Hepatocyte (in vitro differentiated cells): Measurements from ENCODE around the gene DDC. TPM values are rescaled to one million over a fixed set of nuclear protein-coding genes. Genes with fewer than 3 reads are reported as not detected.
A peak's percentile ranks its signal among the peaks of the same experiment; 100 is the strongest.

Source experiments
- DNase-seq: peaks from one replicate; pipeline ENCODE4 v3.0.0-alpha.2; 2016; ENCODE audit warnings: low spot score
- H2AFZ ChIP-seq: fragments of 200-600 bp; sonication (generic); 2 replicates; pipeline ENCODE4 v1.6.0; 2016; ENCODE audit warnings: antibody characterized with exemption, mild to moderate bottlenecking
- H3K27ac ChIP-seq: fragments of 200-600 bp; sonication (generic); 2 replicates; pipeline ENCODE4 v1.5.1; 2016; ENCODE audit warnings: mild to moderate bottlenecking
- H3K27me3 ChIP-seq: fragments of 200-600 bp; sonication (generic); 2 replicates; pipeline ENCODE4 v1.6.1; 2016
- H3K36me3 ChIP-seq: fragments of 200-600 bp; sonication (generic); replicated peaks from 2 replicates; pipeline ENCODE4 v1.5.1; 2016; ENCODE audit warnings: low read depth; ENCODE audit not compliant: insufficient read depth
- H3K4me1 ChIP-seq: fragments of 200-600 bp; sonication (generic); 2 replicates; pipeline ENCODE4 v1.5.1; 2016; ENCODE audit warnings: mild to moderate bottlenecking, moderate library complexity; ENCODE audit not compliant: insufficient read depth
- H3K4me2 ChIP-seq: fragments of 200-600 bp; sonication (generic); 2 replicates; pipeline ENCODE4 v1.6.0; 2016
- H3K4me3 ChIP-seq: fragments of 200-600 bp; sonication (generic); 2 replicates; pipeline ENCODE4 v1.5.1; 2016; ENCODE audit warnings: mild to moderate bottlenecking
- H3K79me2 ChIP-seq: fragments of 200-600 bp; sonication (generic); 2 replicates; pipeline ENCODE4 v1.6.0; 2017; ENCODE audit warnings: mild to moderate bottlenecking
- H3K9me2 ChIP-seq: fragments of 200-600 bp; sonication (generic); replicated peaks from 2 replicates; pipeline ENCODE4 v1.6.0; 2017; ENCODE audit warnings: mild to moderate bottlenecking; ENCODE audit not compliant: insufficient read depth
- H3K9me3 ChIP-seq: fragments of 200-600 bp; sonication (generic); 2 replicates; pipeline ENCODE4 v1.5.1; 2016; ENCODE audit warnings: low read depth, mild to moderate bottlenecking
- H4K20me1 ChIP-seq: fragments of 200-600 bp; sonication (generic); 2 replicates; pipeline ENCODE4 v1.6.0; 2016; ENCODE audit warnings: mild to moderate bottlenecking; ENCODE audit not compliant: insufficient read depth, poor library complexity, severe bottlenecking
- CTCF ChIP-seq: fragments of 200-600 bp; sonication (generic); IDR thresholded peaks from 2 replicates; pipeline ENCODE4 v1.5.1; 2016; ENCODE audit warnings: antibody characterized with exemption, mild to moderate bottlenecking; ENCODE audit not compliant: poor library complexity
- EZH2 ChIP-seq: fragments of 200-600 bp; sonication (generic); IDR thresholded peaks from 2 replicates; pipeline ENCODE4 v1.6.1; 2016; ENCODE audit warnings: antibody characterized with exemption, mild to moderate bottlenecking, borderline replicate concordance
- EZH2phosphoT487 ChIP-seq: fragments of 200-600 bp; sonication (generic); IDR thresholded peaks from one replicate; pipeline ENCODE4 v1.6.1; 2018; ENCODE audit warnings: antibody characterized with exemption, mild to moderate bottlenecking, low read depth, moderate library complexity; ENCODE audit not compliant: unreplicated experiment, severe bottlenecking
- WGBS: methylation state at CpG from one replicate; pipeline ENCODE4 v1.1.6; 2016; ENCODE audit warnings: low lambda C conversion rate; ENCODE audit errors: missing lambda C conversion rate; 5-methylcytosine and 5-hydroxymethylcytosine counted together
- polyA plus RNA-seq: library from polyadenylated mRNA; unstranded; fragments of >200 nt; fragmentation: Nextera tagmentation; extraction: Ambion mirVana; gene quantifications from 2 replicates; pipeline ENCODE4 v1.2.1, GENCODE V29; 2016
- total RNA-seq: library from RNA; depleted of rRNA; stranded (reverse); fragments of >200 nt; gene quantifications from 2 replicates; pipeline ENCODE4 v1.2.3, GENCODE V29; 2014

DDC gene
- total and polyA plus RNA-seq, 2 experiments from 2014 or later = 42.4 to 56.1 TPM

GRCh38 chr7:50556247-50556991, 8.8 kb downstream of the DDC start:
- peak; percentile 18 for DNase-seq
- peaks cover 59% of the 10 kb centered on the region for H3K4me1 ChIP-seq
- H3K9me3 ChIP-seq = no peaks in the 10 kb centered on the region
- no peaks in the 10 kb centered on the region for H3K9me2 ChIP-seq
- no peaks in the 10 kb centered on the region for H3K36me3 ChIP-seq
- H3K4me3 ChIP-seq = no peak overlapping the region
- TF ChIP-seq EZH2phosphoT487 (no peak), CTCF (no peak), EZH2 (no peak)
- no peak overlapping the region for H2AFZ ChIP-seq
- H3K27ac ChIP-seq = peak overlapping the region; percentile 37
- peak overlapping the region; percentile 28 for H3K4me2 ChIP-seq
- H3K79me2 ChIP-seq = peaks cover 52% of the 10 kb centered on the region
- no peaks in the 10 kb centered on the region for H3K27me3 ChIP-seq
- H4K20me1 ChIP-seq = peaks cover 3% of the 10 kb centered on the region
- WGBS = 63% methylated on average over 8 of the region's 8 CpGs

- Histone ChIP-seq H3K36me3 (no peaks in the 10 kb centered on the region), H3K27ac (peak overlapping the region; percentile 37), H3K4me3 (no peak overlapping the region), H4K20me1 (peaks cover 3% of the 10 kb centered on the region), H3K4me1 (peaks cover 53% of the 10 kb centered on the region), H3K9me3 (no peaks in the 10 kb centered on the region), H3K79me2 (peaks cover 57% of the 10 kb centered on the region), H3K27me3 (no peaks in the 10 kb centered on the region), H3K9me2 (no peaks in the 10 kb centered on the region), H2AFZ (no peak overlapping the region), H3K4me2 (no peak overlapping the region)
- TF ChIP-seq EZH2phosphoT487 (no peak), EZH2 (no peak)
- DNase-seq = no peak
- 79% methylated on average over 9 of the region's 9 CpGs for WGBS
These were observed 9.5 kb downstream of the DDC start for GRCh38 chr7:50555594-50556140.

- Histone ChIP-seq H3K4me1 (peaks cover 49% of the 10 kb centered on the region), H2AFZ (no peak overlapping the region), H4K20me1 (peaks cover 3% of the 10 kb centered on the region), H3K4me3 (no peak overlapping the region), H3K9me3 (no peaks in the 10 kb centered on the region), H3K4me2 (peak overlapping the region; percentile 20), H3K36me3 (no peaks in the 10 kb centered on the region), H3K27ac (peak overlapping the region; percentile 4), H3K27me3 (no peaks in the 10 kb centered on the region), H3K9me2 (no peaks in the 10 kb centered on the region), H3K79me2 (peaks cover 57% of the 10 kb centered on the region)
- DNase-seq = no peak
- 85% methylated on average over 14 of the region's 14 CpGs for WGBS
- TF ChIP-seq EZH2 (no peak), EZH2phosphoT487 (no peak), CTCF (no peak)
These were observed 10.5 kb downstream of the DDC start for GRCh38 chr7:50554431-50555322.

- Histone ChIP-seq H2AFZ (no peak overlapping the region), H3K9me3 (no peaks in the 10 kb centered on the region), H4K20me1 (peaks cover 3% of the 10 kb centered on the region), H3K4me1 (peaks cover 49% of the 10 kb centered on the region), H3K4me3 (no peak overlapping the region), H3K79me2 (peaks cover 55% of the 10 kb centered on the region), H3K27ac (peak overlapping the region; percentile 4), H3K27me3 (no peaks in the 10 kb centered on the region), H3K9me2 (no peaks in the 10 kb centered on the region), H3K4me2 (peak overlapping the region; percentile 20), H3K36me3 (no peaks in the 10 kb centered on the region)
- no peak for DNase-seq
- WGBS = 51% methylated on average over 3 of the region's 3 CpGs
- TF ChIP-seq EZH2 (no peak), CTCF (no peak), EZH2phosphoT487 (no peak)
These were observed 11.2 kb downstream of the DDC start for GRCh38 chr7:50553973-50554372.
